Measurements from ENCODE around the gene ZFR2. TPM values are rescaled to one million over a fixed set of nuclear protein-coding genes. Genes with fewer than 3 reads are reported as not detected.
"Not testable (repeated sequence)": the region's sequence is repeated elsewhere in the genome, so short reads cannot be mapped to it uniquely, and the experiment has no call there.

Gene ZFR2
- total RNA-seq, 2 experiments from 2014 or later, result 0.23 TPM; not detected in 1

- Mint-ChIP-seq H3K27ac (no peak overlapping the region), H3K4me3 (no peak overlapping the region), H3K27me3 (no peaks in the 10 kb centered on the region), H3K36me3 (ENCODE audit: low read depth) (peaks cover 10% of the 10 kb centered on the region), H3K9me3 (no peaks in the 10 kb centered on the region), H3K4me1 (ENCODE audit: low read depth) (peaks cover 7% of the 10 kb centered on the region)
- intact Hi-C loops (cut with micrococcal nuclease), result loop anchor here (10.0 kb wide), 1 partner anchor 46 kb away; no protein-coding TSS in a partner anchor
- ChIA-PET POLR2A (interaction anchor here (0.5 to 1.4 kb wide), 2 partner anchors 16 to 68 kb away, joined by 3 to 4 read pairs; partner anchors contain the start of gene PIP5K1C), CTCF (no interaction called here)
- ATAC-seq (no peak), DNase-seq (no peak)
- no peak for TF ChIP-seq CTCF (IDR thresholded peaks at IDR 0.05)
Observed at GRCh38 chr19:3768748-3769099, 100.1 kb downstream of the ZFR2 start.

GRCh38 chr19:3768015-3768747 is 100.7 kb downstream of the ZFR2 start:
- no peak for TF ChIP-seq CTCF (IDR thresholded peaks at IDR 0.05)
- Mint-ChIP-seq H3K9me3 (no peaks in the 10 kb centered on the region), H3K4me3 (no peak overlapping the region), H3K27ac (no peak overlapping the region), H3K36me3 (ENCODE audit: low read depth) (peaks cover 10% of the 10 kb centered on the region), H3K27me3 (no peaks in the 10 kb centered on the region), H3K4me1 (ENCODE audit: low read depth) (peaks cover 9% of the 10 kb centered on the region)
- CTCF ChIA-PET, result no interaction called here
- ATAC-seq (no peak), DNase-seq (no peak)
- intact Hi-C loops (cut with micrococcal nuclease), result loop anchor here (10.0 kb wide), 1 partner anchor 47 kb away; no protein-coding TSS in a partner anchor
- POLR2A ChIA-PET, result no interaction called here

GRCh38 chr19:3767050-3767449 is 101.8 kb downstream of the ZFR2 start:
- no peak for ATAC-seq
- CTCF ChIA-PET, result no interaction called here
- intact Hi-C loops (cut with micrococcal nuclease), result loop anchor here (10.0 kb wide), 1 partner anchor 48 kb away; no protein-coding TSS in a partner anchor

GRCh38 chr19:3766520-3766919 is 102.3 kb downstream of the ZFR2 start:
- no peaks in the 10 kb centered on the region for H3K9me3 Mint-ChIP-seq
- peak overlapping the region; percentile 70 for H3K27ac Mint-ChIP-seq
- POLR2A ChIA-PET, result no interaction called here
- H3K36me3 Mint-ChIP-seq (ENCODE audit: low read depth), result peaks cover 12% of the 10 kb centered on the region
- intact Hi-C loops (cut with micrococcal nuclease), result loop anchor here (10.0 kb wide), 1 partner anchor 48 kb away; no protein-coding TSS in a partner anchor
- no peak for TF ChIP-seq CTCF (IDR thresholded peaks at IDR 0.05)
- peaks cover 19% of the 10 kb centered on the region for H3K4me1 Mint-ChIP-seq (ENCODE audit: low read depth)
- DNase-seq (peak; percentile 39), ATAC-seq (no peak)
- CTCF ChIA-PET, result no interaction called here
- no peak overlapping the region for H3K4me3 Mint-ChIP-seq
- no peaks in the 10 kb centered on the region for H3K27me3 Mint-ChIP-seq

More at GRCh38 chr19:3767050-3767449, 101.8 kb downstream of the ZFR2 start:
- H3K27ac Mint-ChIP-seq, result no peak overlapping the region
- H3K4me1 Mint-ChIP-seq (ENCODE audit: low read depth), result peaks cover 14% of the 10 kb centered on the region
- no peak for TF ChIP-seq CTCF (IDR thresholded peaks at IDR 0.05)
- no peak overlapping the region for H3K4me3 Mint-ChIP-seq
- POLR2A ChIA-PET, result no interaction called here
- DNase-seq, result no peak
- H3K27me3 Mint-ChIP-seq, result no peaks in the 10 kb centered on the region
- H3K36me3 Mint-ChIP-seq (ENCODE audit: low read depth), result peaks cover 12% of the 10 kb centered on the region
- H3K9me3 Mint-ChIP-seq, result no peaks in the 10 kb centered on the region

GRCh38 chr19:3765757-3766156 is 103.1 kb downstream of the ZFR2 start:
- H3K27me3 Mint-ChIP-seq, H3K27ac Mint-ChIP-seq, H3K9me3 Mint-ChIP-seq, DNase-seq, CTCF ChIA-PET, H3K4me3 Mint-ChIP-seq, POLR2A ChIA-PET, ATAC-seq: not testable (repeated sequence)
- intact Hi-C loops (cut with micrococcal nuclease), result loop anchor here (10.0 kb wide), 1 partner anchor 49 kb away; no protein-coding TSS in a partner anchor
- Mint-ChIP-seq H3K36me3 (ENCODE audit: low read depth) (peaks cover 17% of the 10 kb centered on the region), H3K4me1 (ENCODE audit: low read depth) (peaks cover 22% of the 10 kb centered on the region)
